ENCODE data around the gene PRDM16.

GRCh38 chr1:3135744-3136455, 66.9 kb downstream of the PRDM16 start:
- no peak for TF ChIP-seq ZNF138 (tag by site-specific recombination; IDR thresholded peaks at IDR 0.05; ENCODE audit: borderline replicate concordance)
- no peak for TF ChIP-seq REST (tag by site-specific recombination; IDR thresholded peaks at IDR 0.05)
- TF ChIP-seq, protein P1, sequence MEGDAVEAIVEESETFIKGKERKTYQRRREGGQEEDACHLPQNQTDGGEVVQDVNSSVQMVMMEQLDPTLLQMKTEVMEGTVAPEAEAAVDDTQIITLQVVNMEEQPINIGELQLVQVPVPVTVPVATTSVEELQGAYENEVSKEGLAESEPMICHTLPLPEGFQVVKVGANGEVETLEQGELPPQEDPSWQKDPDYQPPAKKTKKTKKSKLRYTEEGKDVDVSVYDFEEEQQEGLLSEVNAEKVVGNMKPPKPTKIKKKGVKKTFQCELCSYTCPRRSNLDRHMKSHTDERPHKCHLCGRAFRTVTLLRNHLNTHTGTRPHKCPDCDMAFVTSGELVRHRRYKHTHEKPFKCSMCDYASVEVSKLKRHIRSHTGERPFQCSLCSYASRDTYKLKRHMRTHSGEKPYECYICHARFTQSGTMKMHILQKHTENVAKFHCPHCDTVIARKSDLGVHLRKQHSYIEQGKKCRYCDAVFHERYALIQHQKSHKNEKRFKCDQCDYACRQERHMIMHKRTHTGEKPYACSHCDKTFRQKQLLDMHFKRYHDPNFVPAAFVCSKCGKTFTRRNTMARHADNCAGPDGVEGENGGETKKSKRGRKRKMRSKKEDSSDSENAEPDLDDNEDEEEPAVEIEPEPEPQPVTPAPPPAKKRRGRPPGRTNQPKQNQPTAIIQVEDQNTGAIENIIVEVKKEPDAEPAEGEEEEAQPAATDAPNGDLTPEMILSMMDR (tag by site-specific recombination; IDR thresholded peaks at IDR 0.05) = no peak
- TF ChIP-seq SETDB1 (IDR thresholded peaks at IDR 0.05; ENCODE audit: insufficient read length, low read length) = no peak
- no peak for TF ChIP-seq YY1 (tag by site-specific recombination; IDR thresholded peaks at IDR 0.05)
- TF ChIP-seq ZNF843 (tag by site-specific recombination; IDR thresholded peaks at IDR 0.05) = no peak
- no peak for TF ChIP-seq ZNF530 (tag by site-specific recombination; IDR thresholded peaks at IDR 0.05; ENCODE audit: low read depth)
- no peak for TF ChIP-seq GLI2 (tag by site-specific recombination; IDR thresholded peaks at IDR 0.05; ENCODE audit: borderline replicate concordance, low read depth)
- no peak for TF ChIP-seq ZNF521 (tag by site-specific recombination; IDR thresholded peaks at IDR 0.05)
- no peak for TF ChIP-seq ZNF324 (tag by site-specific recombination; IDR thresholded peaks at IDR 0.05)
- TF ChIP-seq BCL6B (tag by site-specific recombination; IDR thresholded peaks at IDR 0.05) = no peak
- TF ChIP-seq ZNF529 (tag by site-specific recombination; IDR thresholded peaks at IDR 0.05; ENCODE audit: insufficient replicate concordance) = no peak
- TF ChIP-seq ZBTB49 (tag by site-specific recombination; IDR thresholded peaks at IDR 0.05; ENCODE audit: low read depth) = no peak
